ENCODE data around the gene GPR162.

GPR162 gene

GRCh38 chr12:6822426-6823135 is 960 bp downstream of the GPR162 start:
- DNase-seq (ENCODE audit: low read depth in 2 of 2) = no peak

GRCh38 chr12:6823182-6824084 is 1.8 kb downstream of the GPR162 start:
- no peak for DNase-seq (ENCODE audit: low read depth in 2 of 2)

DNA sequence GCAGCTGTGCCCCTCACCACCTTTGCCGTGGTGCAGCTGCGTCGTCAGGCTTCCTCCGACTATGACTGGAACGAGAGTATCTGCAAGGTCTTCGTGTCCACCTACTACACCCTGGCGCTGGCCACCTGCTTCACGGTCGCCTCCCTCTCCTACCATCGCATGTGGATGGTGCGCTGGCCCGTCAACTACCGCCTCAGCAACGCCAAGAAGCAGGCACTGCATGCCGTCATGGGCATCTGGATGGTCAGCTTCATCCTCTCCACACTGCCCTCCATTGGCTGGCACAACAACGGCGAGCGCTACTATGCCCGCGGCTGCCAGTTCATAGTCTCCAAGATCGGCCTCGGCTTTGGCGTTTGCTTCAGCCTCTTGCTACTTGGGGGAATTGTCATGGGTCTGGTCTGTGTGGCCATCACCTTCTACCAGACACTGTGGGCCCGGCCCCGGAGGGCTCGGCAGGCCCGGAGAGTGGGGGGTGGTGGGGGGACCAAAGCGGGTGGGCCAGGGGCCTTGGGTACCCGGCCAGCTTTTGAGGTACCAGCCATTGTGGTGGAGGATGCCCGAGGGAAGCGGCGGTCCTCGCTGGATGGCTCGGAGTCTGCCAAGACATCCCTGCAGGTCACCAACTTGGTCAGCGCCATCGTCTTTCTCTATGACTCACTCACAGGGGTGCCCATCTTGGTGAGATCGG is 2.6 kb downstream of the GPR162 start:
- DNase-seq (ENCODE audit: low read depth in 2 of 2) = no peak

DNA sequence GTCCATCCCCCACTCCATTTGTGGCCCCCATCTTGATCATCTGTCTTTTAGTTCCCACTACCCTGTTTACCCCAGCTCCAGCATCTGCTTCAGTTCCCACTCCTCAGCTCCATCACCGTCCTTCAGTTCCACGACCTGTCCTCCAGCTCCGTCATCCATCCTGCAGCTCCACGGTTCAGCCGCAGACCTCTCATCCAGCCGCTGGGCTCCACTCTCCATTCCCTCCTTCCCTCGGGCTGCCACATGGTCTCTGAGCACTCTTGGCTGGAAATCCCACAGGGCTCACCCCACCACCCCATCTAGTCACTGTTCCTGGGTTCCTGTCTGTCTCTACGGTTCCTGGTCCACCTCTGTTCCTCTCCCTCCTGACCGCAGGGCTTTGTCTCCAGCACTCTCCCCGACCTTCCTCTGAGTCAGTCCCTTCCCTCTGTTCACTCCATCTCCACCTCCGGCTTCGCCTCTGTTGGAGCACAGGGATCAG is 3.3 kb downstream of the GPR162 start:
- DNase-seq (ENCODE audit: low read depth in 2 of 2) = no peak

DNA sequence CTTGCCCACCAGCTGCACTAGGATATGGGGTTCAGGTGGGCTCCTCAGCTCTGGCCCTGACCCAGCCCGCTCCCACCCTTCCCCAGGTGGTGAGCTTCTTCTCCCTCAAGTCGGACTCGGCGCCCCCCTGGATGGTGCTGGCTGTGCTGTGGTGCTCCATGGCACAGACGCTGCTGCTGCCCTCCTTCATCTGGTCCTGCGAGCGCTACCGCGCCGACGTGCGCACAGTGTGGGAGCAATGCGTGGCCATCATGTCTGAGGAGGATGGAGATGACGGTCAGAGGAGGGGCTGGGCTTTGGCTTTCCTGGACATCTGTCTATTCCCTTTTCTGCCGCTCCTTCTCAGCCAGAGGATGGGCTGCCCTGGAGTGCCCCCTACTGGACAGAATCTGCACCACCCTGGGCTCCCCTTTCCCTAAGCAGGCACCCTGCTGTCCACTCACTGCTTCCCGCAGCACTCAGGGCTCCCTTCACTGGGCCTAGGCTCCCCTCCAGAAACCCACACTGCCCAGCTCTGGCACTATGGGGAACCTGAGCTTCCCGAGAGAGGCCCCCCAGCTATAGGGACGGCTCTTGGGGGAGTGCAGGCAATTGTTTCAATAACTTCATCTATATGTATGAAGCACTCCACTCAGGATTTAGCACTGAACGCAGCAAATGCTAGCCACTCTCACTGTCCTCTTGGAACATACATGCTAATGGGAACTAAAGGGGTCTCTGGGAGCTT is 3.9 kb downstream of the GPR162 start:
- peak; percentile 68 to 82 for DNase-seq (ENCODE audit: low read depth in 2 of 2)

GRCh38 chr12:6826125-6826733 is 4.6 kb downstream of the GPR162 start:
- no peak for DNase-seq (ENCODE audit: low read depth in 2 of 2)

- no peak for DNase-seq (ENCODE audit: low read depth in 2 of 2)
Measured at GRCh38 chr12:6826734-6827436, 5.3 kb downstream of the GPR162 start.

DNA sequence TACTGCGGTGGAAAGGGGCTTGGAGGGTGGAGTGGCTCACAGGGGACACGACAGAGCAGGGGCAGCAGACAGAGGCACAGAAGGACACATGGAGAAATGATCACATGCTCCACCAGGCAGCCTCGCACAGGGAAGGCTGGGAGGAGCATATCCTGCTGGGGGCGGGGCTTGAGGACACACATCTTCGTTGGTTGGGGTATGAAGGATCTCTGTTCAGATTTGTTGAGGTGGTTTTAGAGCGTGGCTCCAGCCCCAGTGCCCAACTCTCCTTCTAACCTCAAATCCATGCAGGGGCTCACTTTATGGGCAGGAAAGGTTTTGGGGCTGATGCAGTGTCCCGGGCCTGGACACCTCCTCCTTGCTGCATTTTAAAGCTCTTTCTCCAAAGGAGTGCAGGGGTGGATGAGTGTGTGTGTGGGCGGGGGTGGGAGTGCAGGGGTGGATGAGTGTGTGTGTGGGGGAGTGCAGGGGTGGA is 5.9 kb downstream of the GPR162 start:
- no peak for DNase-seq (ENCODE audit: low read depth in 2 of 2)

DNA sequence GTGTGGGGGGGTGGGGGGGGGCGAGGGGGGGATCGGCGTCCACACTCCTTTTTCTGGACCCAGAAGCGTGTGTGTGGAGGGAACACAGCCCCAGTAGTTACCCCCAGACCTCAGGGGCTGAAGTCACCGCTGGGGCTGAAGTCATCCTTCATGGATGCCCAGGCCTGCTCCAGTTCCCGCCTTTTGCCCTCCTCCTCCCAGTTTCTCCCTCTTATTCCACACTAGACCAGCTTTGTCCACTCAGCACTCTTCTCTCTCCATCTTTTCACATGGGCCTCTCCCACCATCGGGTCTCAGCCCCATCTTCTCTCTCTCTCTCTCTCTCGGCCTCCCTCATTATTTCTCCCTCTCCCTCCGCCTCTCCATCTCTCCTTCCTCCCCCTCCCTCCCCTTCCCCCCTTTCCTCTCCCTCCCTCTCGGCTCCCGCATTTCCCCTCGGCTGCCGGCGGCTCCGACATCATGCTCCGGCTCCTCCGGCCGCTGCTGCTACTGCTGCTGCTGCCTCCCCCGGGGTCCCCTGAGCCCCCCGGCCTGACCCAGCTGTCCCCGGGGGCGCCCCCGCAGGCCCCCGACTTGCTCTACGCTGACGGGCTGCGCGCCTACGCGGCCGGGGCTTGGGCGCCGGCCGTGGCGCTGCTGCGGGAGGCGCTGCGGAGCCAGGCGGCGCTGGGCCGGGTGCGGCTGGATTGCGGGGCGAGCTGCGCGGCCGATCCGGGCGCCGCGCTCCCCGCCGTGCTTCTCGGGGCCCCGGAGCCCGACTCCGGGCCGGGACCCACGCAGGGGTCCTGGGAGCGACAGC is 6.6 kb downstream of the GPR162 start, which contains the start of gene P3H3:
P3H3 (plus strand) TSS at position 426 of the 799 bp plus-strand sequence; CDS start at position 460, 34 bp downstream.
- no peak for DNase-seq (ENCODE audit: low read depth in 2 of 2)

DNA sequence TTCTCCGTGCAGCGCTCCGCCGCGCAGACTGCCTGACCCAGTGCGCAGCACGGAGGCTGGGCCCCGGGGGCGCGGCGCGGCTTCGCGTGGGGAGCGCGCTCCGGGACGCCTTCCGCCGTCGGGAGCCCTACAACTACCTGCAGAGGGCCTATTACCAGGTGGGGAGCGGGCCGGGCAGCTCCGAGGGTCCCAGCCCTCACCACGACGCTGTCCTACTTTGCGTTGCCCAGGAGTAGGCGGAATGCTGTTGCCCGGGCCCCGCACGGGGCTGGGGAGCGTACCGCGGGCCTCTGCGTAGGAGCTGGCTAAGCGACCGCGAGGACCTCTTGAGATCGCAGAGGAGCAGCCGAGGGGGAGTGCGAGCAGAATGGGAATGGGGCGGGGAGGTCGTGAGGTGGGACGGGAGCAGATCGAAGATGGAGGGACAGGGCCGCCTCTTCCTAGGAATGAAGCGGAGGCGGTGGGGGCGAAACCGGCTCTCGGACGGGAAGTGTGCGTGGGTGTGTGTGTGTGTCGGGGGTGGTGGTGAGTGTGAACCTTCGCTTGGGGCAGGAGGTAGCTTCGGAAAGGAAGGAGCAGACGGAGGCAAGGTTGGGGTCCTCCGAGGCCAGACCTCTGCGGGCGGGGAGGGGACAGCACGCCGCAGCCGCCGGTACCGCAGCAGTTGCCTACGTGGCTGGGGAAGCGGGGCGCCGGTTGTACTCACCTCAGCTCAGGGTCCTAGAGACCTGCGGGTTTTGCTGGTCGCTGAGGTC is 7.3 kb downstream of the GPR162 start:
- DNase-seq (ENCODE audit: low read depth in 2 of 2) = no peak

DNA sequence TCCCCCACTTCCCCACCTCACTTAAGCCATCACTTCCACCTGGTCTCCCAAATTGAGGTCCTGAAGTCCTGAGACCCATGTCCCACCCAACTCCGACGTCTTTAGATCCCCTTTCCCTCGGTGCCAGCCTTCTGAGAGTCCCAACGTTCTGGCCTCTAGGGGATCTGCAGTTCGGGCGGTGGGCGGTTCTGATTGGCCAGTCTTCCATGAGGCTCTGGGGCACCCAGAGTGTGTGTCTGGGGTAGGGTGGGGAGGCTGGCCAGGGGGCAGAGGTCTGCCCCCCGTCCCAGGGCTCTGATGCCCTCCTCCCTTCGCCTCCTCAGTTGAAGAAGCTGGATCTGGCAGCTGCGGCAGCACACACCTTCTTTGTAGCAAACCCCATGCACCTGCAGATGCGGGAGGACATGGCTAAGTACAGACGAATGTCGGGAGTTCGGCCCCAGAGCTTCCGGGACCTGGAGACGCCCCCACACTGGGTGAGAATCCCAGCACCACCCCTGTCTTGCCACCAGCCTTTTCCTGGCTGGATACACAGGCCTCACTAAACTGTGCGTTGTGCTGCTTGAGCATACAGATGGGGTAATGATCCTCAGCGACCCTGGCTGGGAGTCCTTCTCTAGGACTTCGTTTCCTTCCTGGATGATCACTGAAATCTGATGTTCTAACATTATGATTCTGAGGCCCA is 8.1 kb downstream of the GPR162 start:
- DNase-seq (ENCODE audit: low read depth in 2 of 2) = no peak

- no peak for DNase-seq (ENCODE audit: low read depth in 2 of 2)
Measured at GRCh38 chr12:6830286-6830890, 8.8 kb downstream of the GPR162 start.

DNA sequence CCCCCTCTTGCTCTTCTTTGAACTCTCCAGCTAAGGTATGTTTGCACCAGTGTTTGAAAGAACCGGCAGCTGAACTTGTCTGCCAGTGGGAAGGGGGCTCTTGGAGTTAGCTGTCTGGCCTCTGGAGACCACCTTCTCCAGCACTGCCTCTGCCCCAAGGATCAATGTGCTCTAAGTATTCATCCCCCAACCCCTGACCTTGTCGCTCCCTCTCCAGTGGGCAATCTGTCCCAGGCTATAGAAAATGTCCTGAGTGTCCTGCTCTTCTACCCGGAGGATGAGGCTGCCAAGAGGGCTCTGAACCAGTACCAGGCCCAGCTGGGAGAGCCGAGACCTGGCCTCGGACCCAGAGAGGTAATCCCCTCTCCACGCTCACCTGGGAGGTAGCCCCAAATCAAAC is 9.4 kb downstream of the GPR162 start:
- DNase-seq (ENCODE audit: low read depth in 2 of 2) = no peak

DNA sequence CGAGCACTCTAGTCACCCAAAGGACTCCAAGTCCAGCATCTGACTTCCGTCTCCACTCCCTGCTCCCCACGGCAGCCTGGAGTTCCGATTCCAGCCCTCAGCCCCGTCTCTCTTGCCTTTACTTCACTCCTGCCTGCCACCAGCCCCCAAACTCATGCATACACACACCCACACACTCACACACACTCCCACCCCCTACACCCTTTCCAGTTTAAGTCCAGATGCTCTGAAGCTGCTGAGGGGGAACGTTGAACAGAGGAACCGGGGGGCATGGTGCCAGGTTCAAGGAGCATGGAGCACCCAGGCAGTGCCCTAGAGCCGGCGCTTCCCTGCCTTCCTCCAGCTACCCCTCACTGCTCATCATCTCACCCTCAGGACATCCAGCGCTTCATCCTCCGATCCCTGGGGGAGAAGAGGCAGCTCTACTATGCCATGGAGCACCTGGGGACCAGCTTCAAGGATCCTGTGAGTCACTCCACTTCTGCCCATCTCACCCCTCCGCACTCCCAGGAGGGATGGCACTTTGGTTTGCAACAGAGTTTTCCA is 9.9 kb downstream of the GPR162 start:
- DNase-seq (ENCODE audit: low read depth in 2 of 2) = no peak

DNA sequence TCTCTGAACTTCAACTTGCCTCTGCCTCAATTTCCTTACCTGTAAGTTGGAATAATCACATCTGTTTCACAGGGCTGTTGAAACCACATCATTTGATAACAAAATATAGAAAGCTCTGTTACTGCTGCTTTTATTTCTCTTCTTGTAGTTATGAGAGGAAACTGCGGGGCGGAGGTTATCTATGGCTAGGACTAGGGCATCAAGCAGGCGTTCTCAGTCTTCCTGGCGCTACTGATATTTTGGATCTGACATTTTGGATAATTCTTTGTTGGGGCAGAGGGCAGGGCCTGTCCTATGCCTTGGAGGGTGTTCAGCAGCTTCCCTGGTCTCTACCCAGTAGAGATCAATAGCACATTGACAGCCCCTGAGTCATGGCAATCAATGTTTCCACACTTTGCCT is 10.5 kb downstream of the GPR162 start:
- no peak for DNase-seq (ENCODE audit: low read depth in 2 of 2)

GRCh38 chr12:6833189-6833890 is 11.7 kb downstream of the GPR162 start:
- no peak for DNase-seq (ENCODE audit: low read depth in 2 of 2)

- DNase-seq (ENCODE audit: low read depth in 2 of 2) = no peak
Measured at GRCh38 chr12:6834254-6834653, 12.6 kb downstream of the GPR162 start.
